Choroid plexus epithelial cell (primary cell): ENCODE measurements around the gene PPP1R14C.

Experiments used
- DNase-seq: peaks from one replicate; pipeline ENCODE4 v3.0.0-alpha.2; 2010; ENCODE audit warnings: low read depth
- H3K4me3 ChIP-seq: 2 replicates; pipeline ENCODE4 v1.5.1; 2011; ENCODE audit warnings: low read depth, mild to moderate bottlenecking, control low read depth, low read length, moderate library complexity
- TF ChIP-seq, protein P1 (sequence below): conservative IDR thresholded peaks from 2 replicates; pipeline ENCODE4 v1.5.1; 2011; ENCODE audit warnings: low read depth, mild to moderate bottlenecking, control low read depth, inconsistent platforms, low read length, moderate library complexity

Gene PPP1R14C

DNA sequence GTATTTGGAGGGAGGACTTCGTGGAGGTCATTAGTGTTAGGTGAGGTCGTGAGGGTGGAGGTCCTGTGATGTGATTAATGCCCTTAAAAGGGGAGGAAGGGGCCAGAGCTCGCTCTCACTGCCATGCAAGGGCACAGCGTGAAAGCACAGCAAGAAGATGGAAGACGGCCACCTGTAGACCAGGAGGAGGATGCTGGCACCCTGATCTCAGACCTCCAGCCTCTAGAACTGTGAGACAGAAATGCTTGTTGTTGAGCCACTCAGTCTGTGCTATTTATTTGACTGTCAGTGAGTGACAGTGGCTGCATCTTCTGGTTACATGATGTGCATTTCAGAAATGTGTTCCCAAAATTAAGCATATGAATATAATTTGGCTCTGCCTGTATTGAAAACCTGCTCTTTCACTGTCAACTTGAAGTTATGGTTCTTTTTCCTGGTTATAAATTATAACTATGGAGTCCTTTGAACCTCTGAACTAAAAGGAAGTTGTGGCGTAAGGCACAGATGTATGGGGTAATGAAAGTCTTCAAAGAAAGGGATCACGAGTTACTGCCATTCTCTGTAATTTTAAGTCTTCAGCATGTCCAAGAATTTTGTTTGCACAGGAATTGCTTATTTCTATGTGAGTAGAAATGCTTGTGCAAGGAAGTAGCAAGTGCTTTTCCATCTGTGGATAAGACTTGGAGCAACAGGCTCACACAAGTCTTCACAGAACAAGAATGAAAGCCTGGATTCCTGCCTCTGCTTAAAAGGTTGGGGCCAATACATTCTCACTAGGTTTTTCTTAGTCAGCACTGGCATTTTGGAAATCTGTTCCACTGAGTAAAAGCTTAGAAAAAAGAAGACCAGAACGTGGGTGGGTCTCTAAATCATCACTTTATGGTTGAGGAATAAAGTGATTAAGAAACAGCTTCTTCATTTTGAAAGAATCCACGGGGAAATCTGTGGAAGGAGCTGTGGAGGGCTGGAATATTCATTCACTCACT is 10.3 kb downstream of the PPP1R14C start:
- no peak overlapping the region for H3K4me3 ChIP-seq
- TF ChIP-seq, protein P1, sequence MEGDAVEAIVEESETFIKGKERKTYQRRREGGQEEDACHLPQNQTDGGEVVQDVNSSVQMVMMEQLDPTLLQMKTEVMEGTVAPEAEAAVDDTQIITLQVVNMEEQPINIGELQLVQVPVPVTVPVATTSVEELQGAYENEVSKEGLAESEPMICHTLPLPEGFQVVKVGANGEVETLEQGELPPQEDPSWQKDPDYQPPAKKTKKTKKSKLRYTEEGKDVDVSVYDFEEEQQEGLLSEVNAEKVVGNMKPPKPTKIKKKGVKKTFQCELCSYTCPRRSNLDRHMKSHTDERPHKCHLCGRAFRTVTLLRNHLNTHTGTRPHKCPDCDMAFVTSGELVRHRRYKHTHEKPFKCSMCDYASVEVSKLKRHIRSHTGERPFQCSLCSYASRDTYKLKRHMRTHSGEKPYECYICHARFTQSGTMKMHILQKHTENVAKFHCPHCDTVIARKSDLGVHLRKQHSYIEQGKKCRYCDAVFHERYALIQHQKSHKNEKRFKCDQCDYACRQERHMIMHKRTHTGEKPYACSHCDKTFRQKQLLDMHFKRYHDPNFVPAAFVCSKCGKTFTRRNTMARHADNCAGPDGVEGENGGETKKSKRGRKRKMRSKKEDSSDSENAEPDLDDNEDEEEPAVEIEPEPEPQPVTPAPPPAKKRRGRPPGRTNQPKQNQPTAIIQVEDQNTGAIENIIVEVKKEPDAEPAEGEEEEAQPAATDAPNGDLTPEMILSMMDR, result no peak
- no peak for DNase-seq

DNA sequence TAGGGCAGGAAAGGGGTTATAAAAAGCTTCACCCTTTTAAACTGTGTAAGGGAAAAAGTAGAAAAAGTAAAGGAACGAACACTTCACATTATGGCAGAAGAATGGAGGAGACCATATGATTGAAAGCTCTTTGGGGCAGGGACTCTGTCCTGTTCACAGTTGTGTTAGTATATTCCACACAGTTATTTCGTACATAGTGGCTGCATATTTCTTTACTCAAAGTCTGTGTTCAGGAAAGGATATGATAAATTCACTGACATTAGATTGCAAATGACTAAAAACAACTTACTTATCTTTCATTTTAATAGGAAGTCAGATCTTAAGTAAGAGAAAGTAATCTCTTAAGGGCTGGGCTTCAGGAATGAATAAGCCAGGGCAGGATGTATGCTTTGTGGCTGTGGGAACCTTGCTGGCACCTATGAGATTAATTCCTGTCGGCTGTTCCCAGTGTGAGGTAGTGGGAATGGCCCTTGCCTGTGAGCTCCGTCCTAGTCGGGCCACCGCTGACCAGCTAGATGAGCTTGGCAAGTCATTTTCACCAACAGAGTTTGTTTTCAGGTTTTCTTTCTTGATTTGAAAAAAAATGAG is 11.2 kb downstream of the PPP1R14C start:
- H3K4me3 ChIP-seq, result no peak overlapping the region
- DNase-seq, result no peak
- TF ChIP-seq, protein P1, result no peak

DNA sequence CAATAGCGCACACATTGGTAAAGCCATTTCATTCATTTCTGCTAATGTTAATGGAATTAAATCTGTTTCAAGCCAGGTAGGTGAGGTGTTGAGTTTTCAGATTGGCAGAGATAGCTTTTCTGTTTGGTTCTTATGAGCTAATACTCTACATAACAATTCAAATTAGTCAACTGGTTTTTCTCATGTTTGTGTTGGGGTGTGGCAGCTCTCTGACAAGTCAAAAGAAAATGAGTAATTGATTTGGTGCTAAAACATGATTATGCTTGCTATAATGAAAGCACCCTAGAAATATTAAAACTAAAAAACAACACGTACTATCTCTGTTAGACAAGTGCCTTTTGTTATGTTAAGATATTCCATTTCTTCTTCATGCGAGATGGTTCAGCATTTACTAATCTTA is 13.6 kb downstream of the PPP1R14C start:
- no peak for DNase-seq
- no peak overlapping the region for H3K4me3 ChIP-seq

DNA sequence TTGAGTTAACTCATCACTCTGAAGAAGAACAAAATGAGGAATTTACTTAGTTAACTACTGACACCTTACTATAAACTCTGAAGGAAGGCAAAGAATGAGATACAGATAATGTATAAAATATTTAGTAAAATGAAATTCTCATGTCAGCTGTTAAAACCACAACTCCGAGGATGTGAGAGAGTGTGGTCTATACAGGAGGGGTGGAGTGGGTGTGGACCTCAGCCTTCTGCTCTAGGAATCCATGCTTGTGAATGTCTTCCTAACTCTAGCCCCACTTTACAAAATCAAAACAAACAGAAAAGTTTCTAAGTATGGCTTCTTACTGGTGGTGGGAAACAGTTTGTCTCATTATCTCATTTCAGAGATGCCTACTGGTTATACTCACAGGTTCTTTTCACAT is 14.2 kb downstream of the PPP1R14C start:
- TF ChIP-seq, protein P1, result no peak
- no peak for DNase-seq
- no peak overlapping the region for H3K4me3 ChIP-seq

More for the DNA sequence above, 13.6 kb downstream of the PPP1R14C start:
- TF ChIP-seq, protein P1, result no peak

DNA sequence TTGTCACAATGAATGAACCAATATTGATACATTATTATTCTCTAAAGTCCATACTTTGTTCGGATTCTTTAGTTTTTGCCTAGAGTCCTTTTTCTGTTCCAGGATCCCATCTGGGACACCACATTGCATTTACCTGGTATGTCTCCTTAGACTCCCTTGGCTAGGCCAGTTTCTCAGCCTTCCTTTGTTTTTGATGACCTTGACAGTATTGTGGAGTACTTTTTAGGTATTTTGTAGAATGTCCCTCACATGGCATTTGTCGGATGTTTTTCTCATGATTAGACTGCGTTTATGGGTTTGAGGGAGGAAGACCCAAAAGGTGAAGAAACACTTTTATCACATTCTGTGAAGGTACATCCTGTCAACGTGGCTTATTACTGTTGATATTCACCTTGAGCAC is 16.9 kb downstream of the PPP1R14C start:
- no peak overlapping the region for H3K4me3 ChIP-seq
- TF ChIP-seq, protein P1, result no peak
- DNase-seq, result no peak

DNA sequence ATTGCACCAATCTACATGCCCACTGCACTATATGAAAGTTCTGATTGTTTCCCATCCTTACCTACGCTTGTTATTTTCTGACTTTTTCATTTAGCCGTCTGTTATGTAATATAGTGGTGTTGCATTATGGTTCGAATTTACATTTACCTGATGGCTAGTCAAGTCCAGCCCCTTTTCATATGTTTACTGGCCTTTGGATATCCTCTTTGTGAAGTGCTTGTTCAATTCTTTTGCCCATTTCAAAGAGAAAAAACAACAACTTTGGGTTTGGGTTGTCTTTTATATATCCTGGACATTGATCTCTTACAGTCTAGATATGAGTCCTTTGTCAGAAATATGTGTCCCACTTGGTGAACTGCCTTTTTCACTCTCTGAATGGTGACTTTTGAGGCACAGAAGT is 21.1 kb downstream of the PPP1R14C start:
- TF ChIP-seq, protein P1, result no peak
- no peak overlapping the region for H3K4me3 ChIP-seq
- no peak for DNase-seq
